Caki2 (cell line): Measurements from ENCODE around the gene USH2A. TPM values are rescaled to one million over a fixed set of nuclear protein-coding genes. Genes with fewer than 3 reads are reported as not detected.
A peak's percentile ranks its signal among the peaks of the same experiment; 100 is the strongest.

ENCODE experiments used
- DNase-seq: peaks from one replicate; pipeline ENCODE4 v3.0.0-alpha.2; 2015; ENCODE audit warnings: low read depth
- in situ Hi-C: cut with HindIII; loops from 2 replicates; pipeline ENCODE4 v1.10.0; 2016; ENCODE audit warnings: low sequenced_read_pairs, low pct_unique_long_range_greater_than_20kb, mixed read lengths
- total RNA-seq: library from RNA; depleted of rRNA; stranded (reverse); fragments of >200 nt; shearing (Covaris generic); gene quantifications from 2 replicates; pipeline ENCODE4 v1.2.3, GENCODE V29; 2014; ENCODE audit warnings: low replicate concordance

Gene USH2A
- total RNA-seq, 1 experiment from 2014 or later: not detected

DNA sequence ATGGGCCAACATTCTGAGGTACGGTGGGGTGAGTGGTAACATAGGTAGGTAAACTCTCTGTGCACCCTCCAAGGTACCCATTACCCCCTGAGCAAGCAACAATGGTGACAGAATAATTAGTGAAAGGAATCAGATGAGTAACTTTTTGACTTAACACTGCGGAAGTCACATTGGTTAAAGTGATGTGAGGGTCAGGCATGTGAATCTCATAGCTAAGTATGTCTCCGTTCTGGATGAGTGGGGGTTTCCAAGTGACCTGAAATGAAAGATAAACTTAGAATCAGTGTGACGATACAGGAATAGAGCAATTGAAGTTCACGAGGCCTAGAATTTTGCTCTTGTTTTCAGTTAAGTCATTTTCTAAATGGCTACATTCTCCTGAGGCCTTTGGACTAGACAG is 544.4 kb downstream of the USH2A start:
- in situ Hi-C loops: no loop called here
- DNase-seq: no peak

- no peak for DNase-seq
- in situ Hi-C loops: no loop called here
These were observed 545.1 kb downstream of the USH2A start for GRCh38 chr1:215878128-215878527.

DNA sequence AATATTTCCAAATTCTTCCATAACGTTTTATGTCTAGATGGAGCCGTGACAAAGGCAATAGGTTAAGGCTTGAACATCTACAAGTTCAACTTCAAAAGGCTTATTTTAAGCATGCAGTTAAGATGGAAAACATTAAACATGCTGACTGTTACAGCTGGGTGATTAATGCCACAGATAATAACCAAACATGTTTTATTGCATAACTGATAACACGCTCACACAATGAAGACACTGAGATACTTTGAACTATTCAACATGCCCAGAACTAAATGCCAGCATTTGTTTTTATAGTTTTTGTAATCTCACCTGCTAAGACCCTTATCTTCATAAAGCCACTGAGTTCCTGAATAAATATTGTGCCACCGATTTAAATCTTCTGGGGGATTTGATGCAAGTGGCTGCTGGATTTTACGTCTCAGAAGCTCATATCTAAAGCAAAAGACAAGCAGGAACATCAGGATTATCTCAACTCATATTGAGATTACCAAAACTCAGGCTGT is 545.7 kb downstream of the USH2A start:
- in situ Hi-C loops: no loop called here
- DNase-seq: no peak

DNA sequence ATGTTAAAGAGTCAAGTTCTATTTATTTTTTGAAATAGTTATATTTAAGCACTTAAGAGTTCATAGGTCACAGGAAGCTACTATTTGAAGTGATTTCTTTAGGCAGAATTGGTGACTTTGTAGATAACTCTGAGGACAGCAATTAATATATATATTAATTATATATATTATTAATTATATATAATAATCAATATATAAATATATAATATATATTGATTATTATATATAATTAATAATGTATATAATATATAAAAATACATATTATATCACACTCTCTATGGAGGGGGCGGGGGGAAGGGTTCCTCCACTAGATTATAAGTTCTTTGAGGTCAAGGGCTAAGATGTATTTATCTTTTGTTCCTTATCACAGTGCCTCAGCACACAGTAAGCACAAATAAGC is 547.5 kb downstream of the USH2A start:
- in situ Hi-C loops: no loop called here
- no peak for DNase-seq

- in situ Hi-C loops: no loop called here
- no peak for DNase-seq
These were observed 548.0 kb downstream of the USH2A start for GRCh38 chr1:215875236-215875635.

DNA sequence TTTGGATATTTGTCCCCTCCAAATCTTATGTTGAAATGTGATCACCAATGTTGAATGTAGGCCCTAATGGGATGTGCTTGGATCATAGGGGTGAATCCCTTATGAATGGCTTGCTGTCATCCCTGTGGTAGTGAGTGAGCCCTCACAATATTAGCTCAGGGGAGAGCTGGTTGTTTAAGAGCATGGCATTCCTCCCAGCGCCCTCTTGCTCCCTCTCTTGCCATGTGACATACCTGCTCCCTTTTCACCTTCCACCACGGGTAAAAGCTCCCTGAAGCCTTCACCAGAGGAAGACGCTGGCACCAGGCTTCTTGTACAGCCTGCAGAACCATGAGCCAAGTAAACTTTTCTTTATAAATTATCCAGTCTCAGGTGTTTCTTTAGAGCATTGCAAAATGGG is 550.6 kb downstream of the USH2A start:
- in situ Hi-C loops: no loop called here

DNA sequence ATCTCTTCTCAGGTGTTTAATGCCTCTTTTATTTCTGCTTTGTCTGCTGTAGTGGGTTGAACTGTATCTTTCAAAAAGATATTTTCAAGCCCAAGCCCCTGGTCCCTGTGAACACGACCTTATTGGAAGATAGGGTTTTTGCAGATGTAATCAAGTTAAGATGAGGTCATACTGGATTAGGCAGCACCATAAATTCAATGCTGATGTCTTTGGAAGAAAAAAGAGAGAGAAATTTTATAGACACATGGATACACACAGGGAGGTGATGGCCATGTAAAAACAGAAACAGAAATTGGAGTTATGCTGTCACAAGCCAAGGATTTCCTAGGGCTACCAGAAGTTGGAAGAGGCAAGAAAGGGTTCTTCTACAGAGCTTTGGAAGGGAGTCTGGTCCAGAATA is 554.7 kb downstream of the USH2A start:
- DNase-seq: no peak
- in situ Hi-C loops: no loop called here

More for the DNA sequence above, 550.6 kb downstream of the USH2A start:
- no peak for DNase-seq

- no peak for DNase-seq
- in situ Hi-C loops: no loop called here
These were observed 558.2 kb downstream of the USH2A start for GRCh38 chr1:215865060-215865459.

DNA sequence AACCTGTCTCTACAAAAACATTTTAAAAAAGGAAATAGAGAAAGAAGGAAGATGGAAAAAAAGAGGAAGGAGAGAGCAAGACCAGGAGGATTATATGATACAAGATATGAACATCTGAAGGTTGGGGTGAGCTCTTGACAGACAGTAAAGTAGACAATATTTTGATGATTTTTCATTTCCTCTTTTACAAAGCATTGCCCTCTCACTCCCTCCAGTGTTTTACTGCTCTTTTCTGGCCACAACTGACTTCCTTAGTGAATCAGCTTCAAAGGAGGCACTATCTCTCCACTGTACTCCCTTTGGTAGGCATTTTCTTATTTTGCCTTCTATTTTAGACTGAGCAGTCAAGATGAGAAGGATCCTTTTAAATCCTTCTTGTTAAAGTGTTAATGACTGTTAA is 559.5 kb downstream of the USH2A start:
- in situ Hi-C loops: no loop called here
- no peak for DNase-seq

GRCh38 chr1:215860833-215861232 is 562.4 kb downstream of the USH2A start:
- no peak for DNase-seq
- in situ Hi-C loops: no loop called here

DNA sequence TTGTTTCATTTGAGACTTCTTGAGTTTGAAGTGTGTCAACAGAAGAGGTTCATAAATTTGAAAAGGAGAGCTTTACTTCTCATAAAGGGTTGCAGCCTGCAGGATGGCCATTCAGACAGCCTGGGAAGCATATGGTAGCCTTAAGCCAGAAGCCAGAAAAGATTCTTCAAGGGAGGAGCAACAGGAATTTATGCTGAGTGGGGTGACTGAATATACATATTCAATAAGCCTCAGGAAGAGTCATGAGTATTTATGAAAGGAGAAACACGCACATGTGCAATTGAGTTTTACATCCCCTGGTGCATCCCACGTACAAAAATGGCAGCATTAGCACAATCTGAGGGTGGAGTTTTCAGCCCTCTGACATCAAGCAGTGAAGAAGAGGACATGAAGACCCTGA is 565.9 kb downstream of the USH2A start:
- in situ Hi-C loops: no loop called here

DNA sequence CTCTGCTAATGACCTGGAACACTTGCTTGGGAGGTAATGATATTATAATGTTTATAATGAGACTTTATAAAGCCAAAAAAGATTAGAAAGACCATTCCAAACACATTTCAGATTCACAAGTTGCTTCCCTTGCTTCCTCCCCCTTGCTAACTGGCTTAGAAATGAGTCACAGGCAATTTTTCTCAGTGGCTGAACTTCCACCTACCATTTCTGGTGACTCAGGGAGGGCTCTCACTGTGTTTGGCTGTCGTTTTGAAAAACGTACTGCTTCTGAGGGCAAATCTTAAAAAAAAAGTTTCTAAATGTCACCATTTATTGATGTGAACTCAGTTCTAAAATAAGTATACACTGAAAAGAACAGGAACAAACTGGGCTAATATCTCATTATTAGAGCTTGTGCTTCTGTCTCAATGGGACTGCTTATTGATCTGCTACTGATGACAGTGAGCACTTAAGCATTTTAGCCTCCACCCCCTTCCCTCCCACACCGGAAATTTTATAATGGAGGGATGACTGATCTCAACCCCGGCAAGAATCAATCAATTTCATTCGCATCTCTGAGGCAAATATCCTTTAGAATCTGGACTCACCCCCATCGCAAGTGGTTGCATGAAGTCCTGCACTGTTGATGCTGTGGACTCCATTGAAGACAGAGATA is 577.9 kb downstream of the USH2A start:
- in situ Hi-C loops: no loop called here

More for the DNA sequence above, 565.9 kb downstream of the USH2A start:
- no peak for DNase-seq

GRCh38 chr1:215844777-215845176 is 578.5 kb downstream of the USH2A start:
- no peak for DNase-seq
- in situ Hi-C loops: no loop called here

More for the DNA sequence above, 577.9 kb downstream of the USH2A start:
- DNase-seq: peak; percentile 67

- no peak for DNase-seq
- in situ Hi-C loops: no loop called here
These were observed 579.0 kb downstream of the USH2A start for GRCh38 chr1:215844266-215844665.

GRCh38 chr1:215842905-215843304 is 580.3 kb downstream of the USH2A start:
- no peak for DNase-seq
- in situ Hi-C loops: no loop called here

DNA sequence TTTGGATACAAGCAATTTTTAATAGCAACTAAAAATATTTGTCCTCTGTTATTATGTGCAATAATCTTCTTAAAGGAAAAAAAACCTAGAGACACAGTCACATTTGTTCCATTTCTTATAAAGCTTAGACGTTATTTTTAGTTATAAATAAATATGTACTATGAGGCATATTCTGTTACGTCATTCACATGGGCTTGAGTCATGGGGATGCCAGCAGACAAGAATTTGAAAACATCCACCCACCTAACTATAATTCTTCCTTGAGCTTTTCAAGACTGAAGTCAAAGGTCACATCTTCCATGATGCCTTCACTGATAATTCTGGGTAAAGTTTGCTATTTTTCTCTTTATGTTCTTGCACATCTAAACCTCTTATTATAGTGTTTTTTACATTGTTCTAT is 587.3 kb downstream of the USH2A start:
- no peak for DNase-seq
- in situ Hi-C loops: no loop called here

- no peak for DNase-seq
- in situ Hi-C loops: no loop called here
These were observed 589.1 kb downstream of the USH2A start for GRCh38 chr1:215833941-215834729.

DNA sequence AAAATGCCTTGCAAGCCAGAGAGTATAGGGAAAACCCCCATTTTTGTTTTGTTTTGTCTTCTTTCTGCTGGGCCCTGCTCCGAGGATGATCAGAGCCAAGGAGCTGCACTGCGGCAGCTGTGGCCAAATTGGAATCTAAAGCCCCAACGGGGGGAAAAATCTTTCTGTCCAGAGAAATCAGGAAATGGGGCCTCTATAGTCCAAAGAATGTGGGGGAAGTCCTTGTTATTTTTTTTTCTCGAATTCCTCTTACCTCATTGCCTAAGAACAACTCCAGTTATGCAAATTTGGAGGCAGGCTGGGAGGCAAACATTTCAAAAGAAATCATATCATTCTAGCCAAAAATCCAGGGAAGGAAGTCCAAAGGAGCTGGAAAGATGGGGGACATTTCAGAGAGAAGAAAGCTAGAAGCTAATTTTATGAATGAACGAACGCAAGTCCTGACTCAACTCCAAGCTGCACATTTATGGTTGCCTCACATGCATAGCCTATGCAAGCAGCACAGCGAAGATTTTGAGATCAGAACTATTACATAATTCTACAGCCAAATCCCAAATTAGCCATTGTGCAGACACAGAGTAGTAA is 592.9 kb downstream of the USH2A start:
- in situ Hi-C loops: no loop called here
- DNase-seq: no peak

GRCh38 chr1:215825056-215825455 is 598.2 kb downstream of the USH2A start:
- in situ Hi-C loops: no loop called here

More at GRCh38 chr1:215825056-215825455, 598.2 kb downstream of the USH2A start:
- no peak for DNase-seq
